CD14-positive monocyte (primary cell): ENCODE results near the gene SEPTIN7. TPM values are rescaled to one million over a fixed set of nuclear protein-coding genes. Genes with fewer than 3 reads are reported as not detected.

Experiments
- DNase-seq, 3 donors: peaks; one replicate each; pipeline ENCODE4 v3.0.0-alpha.2; 2011 to 2022
- H2AFZ ChIP-seq: 2 replicates; pipeline ENCODE4 v1.6.0; 2012; ENCODE audit warnings: mild to moderate bottlenecking, low read depth, low read length, inconsistent platforms; ENCODE audit not compliant: insufficient read depth, poor library complexity, severe bottlenecking
- H3K27ac ChIP-seq, 2 donors: 1 replicate in 1 of 2; 2 replicates in 1 of 2; pipeline ENCODE4 v1.5.1; 2012 to 2013; ENCODE audit warnings: low read length in 2 of 2, control low read depth in 1 of 2, inconsistent platforms in 1 of 2, low read depth in 1 of 2, mild to moderate bottlenecking in 1 of 2
- H3K27me3 ChIP-seq, 2 donors: one replicate each; pipeline versions ENCODE4 v1.6.0 to v1.6.1; 2011 to 2013; ENCODE audit warnings: low read length in 2 of 2; ENCODE audit not compliant: control insufficient read depth in 2 of 2, insufficient read depth in 2 of 2
- H3K36me3 ChIP-seq, 2 donors: replicated peaks in 1 of 2; 1 replicate in 1 of 2; 2 replicates in 1 of 2; pipeline versions ENCODE4 v1.5.1 to v1.6.1; 2012 to 2013; ENCODE audit warnings: low read length in 2 of 2, control low read depth in 1 of 2, inconsistent platforms in 1 of 2, mild to moderate bottlenecking in 1 of 2; ENCODE audit not compliant: insufficient read depth in 2 of 2, control insufficient read depth in 1 of 2
- H3K4me1 ChIP-seq, 2 donors: 1 replicate in 1 of 2; 2 replicates in 1 of 2; pipeline versions ENCODE4 v1.5.1 to v1.6.1; 2012 to 2013; ENCODE audit warnings: low read length in 2 of 2, control low read depth in 1 of 2, inconsistent platforms in 1 of 2, mild to moderate bottlenecking in 1 of 2, moderate library complexity in 1 of 2; ENCODE audit not compliant: insufficient read depth in 2 of 2, control insufficient read depth in 1 of 2
- H3K4me2 ChIP-seq: replicated peaks from 2 replicates; pipeline ENCODE3; 2012; ENCODE audit warnings: low read length, moderate library complexity, mild to moderate bottlenecking; ENCODE audit not compliant: poor library complexity, severe bottlenecking; ENCODE audit errors: extremely low read depth
- H3K4me3 ChIP-seq, 3 experiments: fragments of 200-600 bp in 1 of 3; sonication (generic) in 1 of 3; replicated peaks in 1 of 3; 1 replicate in 2 of 3; 2 replicates in 1 of 3; pipeline ENCODE4 v1.5.1; 2011 to 2013; ENCODE audit warnings: low read length in 3 of 3, mild to moderate bottlenecking in 3 of 3, control low read depth in 2 of 3, low read depth in 2 of 3, inconsistent platforms in 1 of 3, moderate library complexity in 1 of 3
- H3K79me2 ChIP-seq: 2 replicates; pipeline ENCODE4 v1.6.0; 2012; ENCODE audit warnings: mild to moderate bottlenecking, control low read depth, inconsistent platforms, low read length, moderate library complexity; ENCODE audit not compliant: insufficient read depth
- H3K9ac ChIP-seq: 2 replicates; pipeline ENCODE4 v1.6.0; 2017; ENCODE audit warnings: low read length, mild to moderate bottlenecking; ENCODE audit not compliant: insufficient read depth, poor library complexity, severe bottlenecking
- H3K9me3 ChIP-seq, 2 donors: replicated peaks in 1 of 2; 1 replicate in 1 of 2; 2 replicates in 1 of 2; pipeline versions ENCODE4 v1.5.1 to v1.6.1; 2012 to 2013; ENCODE audit warnings: low read length in 2 of 2, control low read depth in 1 of 2; ENCODE audit not compliant: control insufficient read depth in 1 of 2, insufficient read depth in 1 of 2
- H4K20me1 ChIP-seq: 2 replicates; pipeline ENCODE4 v1.6.0; 2012; ENCODE audit warnings: mild to moderate bottlenecking, low read length, control low read depth, moderate library complexity; ENCODE audit not compliant: insufficient read depth
- H3K27ac Mint-ChIP-seq, 7 donors: one replicate each; pipeline ENCODE4 v1.8.0; 2020; ENCODE audit warnings: mild to moderate bottlenecking in 7 of 7, mixed read lengths in 7 of 7, moderate library complexity in 6 of 7, inconsistent platforms in 2 of 7
- H3K27me3 Mint-ChIP-seq, 3 donors: one replicate each; pipeline ENCODE4 v1.8.0; 2021 to 2022; ENCODE audit warnings: low read depth in 3 of 3, mild to moderate bottlenecking in 3 of 3, mixed read lengths in 3 of 3, moderate library complexity in 3 of 3, inconsistent platforms in 1 of 3
- H3K36me3 Mint-ChIP-seq, 2 donors: one replicate each; pipeline ENCODE4 v1.8.0; 2020; ENCODE audit warnings: mixed read lengths in 2 of 2, inconsistent platforms in 1 of 2, mild to moderate bottlenecking in 1 of 2
- H3K4me1 Mint-ChIP-seq: one replicate; pipeline ENCODE4 v1.8.0; 2020; ENCODE audit warnings: mild to moderate bottlenecking, mixed read lengths
- H3K4me3 Mint-ChIP-seq, 2 donors: one replicate each; pipeline ENCODE4 v1.8.0; 2020; ENCODE audit warnings: mild to moderate bottlenecking in 2 of 2, mixed read lengths in 2 of 2, moderate library complexity in 1 of 2
- H3K9me3 Mint-ChIP-seq, 7 donors: one replicate each; pipeline ENCODE4 v1.8.0; 2020 to 2022; ENCODE audit warnings: mixed read lengths in 7 of 7, mild to moderate bottlenecking in 6 of 7, moderate library complexity in 6 of 7, inconsistent platforms in 2 of 7
- CTCF ChIP-seq: fragments of 200-600 bp; IDR thresholded peaks from one replicate; pipeline ENCODE4 v1.8.0; 2022; ENCODE audit warnings: antibody characterized with exemption, mild to moderate bottlenecking
- WGBS: methylation state at CpG from one replicate; pipeline ENCODE4 v1.1.5; 2013; ENCODE audit warnings: missing lambda C conversion rate; ENCODE audit not compliant: insufficient coverage; 5-methylcytosine and 5-hydroxymethylcytosine counted together
- intact Hi-C, 2 donors: fragments of 100-400 bp; cut with micrococcal nuclease; formaldehyde crosslinking; loops; one replicate each; pipeline versions ENCODE4 v1.15.0 to v1.15.1; 2023
- polyA plus RNA-seq, 3 donors: library from polyadenylated mRNA; depleted of rRNA in 1 of 3; unstranded in 2 of 3; stranded (reverse) in 1 of 3; fragments of 300-500 nt in 2 of 3; fragments of >200 nt in 1 of 3; fragmentation: Illumina TruSeq in 2 of 3; gene quantifications; 1 replicate in 2 of 3; 2 replicates in 1 of 3; pipeline ENCODE4 v1.2.3, GENCODE V29; 2012 to 2021

SEPTIN7 gene
- polyA plus RNA-seq, 3 donors, result 60.9 to 322 (median 224) TPM

DNA sequence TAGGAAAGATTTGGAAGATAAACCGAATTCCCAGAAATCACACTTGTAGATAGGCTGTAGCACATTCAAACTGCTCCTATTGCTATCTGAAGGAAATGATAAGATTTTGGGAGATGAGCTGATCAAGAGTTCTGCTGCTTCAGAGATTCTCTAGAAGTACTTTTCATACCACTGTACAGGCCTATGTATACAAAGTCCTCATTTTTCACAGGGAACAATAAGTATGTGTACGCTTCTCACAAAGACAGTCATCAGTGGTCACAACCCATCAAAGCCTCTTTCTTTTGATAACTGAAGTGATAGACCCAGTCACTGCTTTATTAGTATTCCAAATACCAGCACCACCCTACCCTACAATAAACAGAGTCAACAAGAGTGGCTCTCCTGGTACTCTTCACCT, 15.6 kb upstream of the SEPTIN7 start:
- no peak for DNase-seq
- no peaks in the 10 kb centered on the region for H3K9me3 ChIP-seq
- no peaks in the 10 kb centered on the region for H4K20me1 ChIP-seq
- H3K27me3 ChIP-seq, result no peaks in the 10 kb centered on the region
- Mint-ChIP-seq H3K9me3 (peaks cover 7 to 21% (median 11%) of the 10 kb centered on the region in 7 donors), H3K27ac (no peak overlapping the region), H3K36me3 (no peaks in the 10 kb centered on the region), H3K4me3 (no peak overlapping the region), H3K27me3 (peaks cover 0 to 2% (median 0%) of the 10 kb centered on the region in 3 donors), H3K4me1 (no peaks in the 10 kb centered on the region)
- 100% methylated on average over 1 of the region's 2 CpGs for WGBS
- no peak overlapping the region for H3K9ac ChIP-seq
- H3K27ac ChIP-seq, result no peak overlapping the region
- H3K36me3 ChIP-seq, result no peaks in the 10 kb centered on the region
- intact Hi-C loops, result no loop called here
- H3K4me3 ChIP-seq, result no peak overlapping the region
- TF ChIP-seq CTCF, result no peak
- H2AFZ ChIP-seq, result no peak overlapping the region
- H3K4me2 ChIP-seq, result no peak overlapping the region
- no peaks in the 10 kb centered on the region for H3K79me2 ChIP-seq
- no peaks in the 10 kb centered on the region for H3K4me1 ChIP-seq

GRCh38 chr7:35787925-35788324, 12.9 kb upstream of the SEPTIN7 start:
- Mint-ChIP-seq H3K27ac (no peak overlapping the region), H3K9me3 (peaks cover 7 to 21% (median 11%) of the 10 kb centered on the region in 7 donors), H3K4me3 (no peak overlapping the region), H3K27me3 (peaks cover 0 to 2% (median 0%) of the 10 kb centered on the region in 3 donors), H3K4me1 (no peaks in the 10 kb centered on the region), H3K36me3 (peaks cover 0 to 4% of the 10 kb centered on the region in 2 donors)
- Histone ChIP-seq H3K27me3 (no peaks in the 10 kb centered on the region), H3K27ac (no peak overlapping the region), H2AFZ (no peak overlapping the region), H3K36me3 (no peaks in the 10 kb centered on the region), H4K20me1 (no peaks in the 10 kb centered on the region), H3K4me2 (no peak overlapping the region), H3K4me1 (no peaks in the 10 kb centered on the region), H3K9me3 (no peaks in the 10 kb centered on the region), H3K79me2 (no peaks in the 10 kb centered on the region), H3K4me3 (no peak overlapping the region), H3K9ac (no peak overlapping the region)
- no peak for TF ChIP-seq CTCF
- no CpG with 5 or more reads among the region's 2 CpGs for WGBS
- intact Hi-C loops, result no loop called here
- DNase-seq, result no peak
